HL-60 (cell line): ENCODE measurements around the gene MAP3K20.

Source experiments
- CTCF ChIP-seq: IDR thresholded peaks from one replicate; pipeline ENCODE4 v1.5.1; 2011; ENCODE audit warnings: low read length, control low read depth, inconsistent platforms; ENCODE audit not compliant: insufficient read depth
- POLR2AphosphoS5 ChIP-seq: IDR thresholded peaks from 2 replicates; pipeline ENCODE4 v1.6.1; 2012; ENCODE audit warnings: low read depth
- REST ChIP-seq: IDR thresholded peaks from 2 replicates; pipeline ENCODE4 v1.6.1; 2012; ENCODE audit warnings: low read depth; ENCODE audit not compliant: insufficient replicate concordance

- TF ChIP-seq CTCF (no peak), REST (no peak), POLR2AphosphoS5 (no peak)
Measured at GRCh38 chr2:173291412-173291811, 215.8 kb downstream of the MAP3K20 start.
